Stomach (tissue), 9 donors: ENCODE results near the gene ANKRD28. TPM values are rescaled to one million over a fixed set of nuclear protein-coding genes. Genes with fewer than 3 reads are reported as not detected.
A peak's percentile ranks its signal among the peaks of the same experiment; 100 is the strongest.

Experiments used
- DNase-seq, 2 donors: peaks; one replicate each; pipeline versions ENCODE4 v3.0.0 to v3.0.0-alpha.2; 2013 to 2019
- H3K27ac ChIP-seq, 5 donors: fragments of 200-600 bp in 4 of 5; sonication (generic) in 4 of 5; one replicate each; pipeline ENCODE4 v1.5.1; 2013 to 2019; ENCODE audit warnings: mild to moderate bottlenecking in 1 of 5, moderate library complexity in 1 of 5
- H3K27me3 ChIP-seq, 3 donors: fragments of 200-600 bp; sonication (generic); one replicate each; pipeline ENCODE4 v1.5.1; 2017 to 2019; ENCODE audit warnings: mixed run types in 1 of 3
- H3K36me3 ChIP-seq, 4 donors: fragments of 200-600 bp; sonication (generic); 1 replicate in 3 of 4; 2 replicates in 1 of 4; pipeline ENCODE4 v1.5.1; 2016 to 2019
- H3K4me1 ChIP-seq, 4 donors: fragments of 200-600 bp; sonication (generic); one replicate each; pipeline ENCODE4 v1.5.1; 2016 to 2019
- H3K4me3 ChIP-seq, 4 donors: fragments of 200-600 bp; sonication (generic) in 3 of 4; one replicate each; pipeline ENCODE4 v1.5.1; 2016 to 2019; ENCODE audit warnings: mild to moderate bottlenecking in 1 of 4
- H3K9me3 ChIP-seq, 4 donors: fragments of 200-600 bp; sonication (generic); one replicate each; pipeline ENCODE4 v1.5.1; 2016 to 2019
- CTCF ChIP-seq, 7 experiments: fragments of 450-650 bp in 4 of 7; fragments of 200-600 bp in 3 of 7; sonication (generic) in 3 of 7; IDR thresholded peaks; one replicate each; pipeline ENCODE4 v1.5.1; 2016 to 2019; ENCODE audit warnings: antibody characterized with exemption in 7 of 7, control low read depth in 2 of 7, mild to moderate bottlenecking in 1 of 7
- EP300 ChIP-seq: sonication (generic); formaldehyde crosslinking; IDR thresholded peaks from one replicate; pipeline ENCODE4 v1.6.1; 2017; ENCODE audit warnings: antibody characterized with exemption
- POLR2A ChIP-seq, 4 donors: fragments of 450-650 bp; IDR thresholded peaks; one replicate each; pipeline ENCODE4 v1.6.1; 2016; ENCODE audit warnings: antibody characterized with exemption in 4 of 4, control low read depth in 2 of 4, mild to moderate bottlenecking in 1 of 4, moderate library complexity in 1 of 4
- POLR2AphosphoS5 ChIP-seq, 3 donors: sonication (generic); formaldehyde crosslinking; IDR thresholded peaks; one replicate each; pipeline ENCODE4 v1.6.1; 2016; ENCODE audit warnings: antibody characterized with exemption in 3 of 3
- WGBS, 5 donors: extraction: QIAGEN DNeasy Blood & Tissue Kit in 3 of 5; methylation state at CpG; one replicate each; pipeline versions ENCODE4 v1.1.5 to v1.1.7; 2013 to 2018; 5-methylcytosine and 5-hydroxymethylcytosine counted together
- intact Hi-C: fragments of 100-400 bp; cut with DNase I; formaldehyde crosslinking; loops from one replicate; pipeline ENCODE4 v1.15.1; 2023; ENCODE audit warnings: low total_unique reads
- polyA plus RNA-seq, 3 donors: library from polyadenylated mRNA; stranded (reverse); fragments of 200-250 nt; gene quantifications; one replicate each; pipeline ENCODE4 v1.2.3, GENCODE V29; 2013
- total RNA-seq, 5 donors: library from RNA; depleted of rRNA; stranded (reverse); fragments of >200 nt; gene quantifications; one replicate each; pipeline versions ENCODE4 v1.1.0 to v1.2.3, GENCODE V29; 2014 to 2016
- donor health status: healthy with polysubstance abuse.
- donor health status: Bipolar disorder and iron deficiency.
- donor health status: healthy.

Gene ANKRD28
- total and polyA plus RNA-seq, 8 donors, result 6.8 to 102 (median 16.6) TPM

GRCh38 chr3:15649858-15650257 lies 147.9 kb downstream of the ANKRD28 start:
- intact Hi-C loops, result no loop called here

GRCh38 chr3:15649341-15649740 lies 148.4 kb downstream of the ANKRD28 start:
- intact Hi-C loops, result no loop called here
- Histone ChIP-seq H3K36me3 (peaks cover 0 to 11% (median 8%) of the 10 kb centered on the region in 4 donors), H3K27ac (no peak overlapping the region), H3K9me3 (no peaks in the 10 kb centered on the region), H3K27me3 (no peaks in the 10 kb centered on the region), H3K4me3 (no peak overlapping the region), H3K4me1 (peaks cover 0 to 43% (median 20%) of the 10 kb centered on the region in 4 donors)
- TF ChIP-seq POLR2AphosphoS5 (IDR thresholded peaks at IDR 0.05) (no peak), EP300 (no peak), CTCF (IDR thresholded peaks at IDR 0.05) (no peak), POLR2A (IDR thresholded peaks at IDR 0.05) (no peak)
- 91 to 95% (median 94%) methylated on average over 3 of the region's 3 CpGs for WGBS, 5 donors
- no peak for DNase-seq

More at GRCh38 chr3:15649858-15650257, 147.9 kb downstream of the ANKRD28 start:
- H3K27ac ChIP-seq, result no peak overlapping the region
- H3K9me3 ChIP-seq, result peaks cover 0 to under 1% (median 0%) of the 10 kb centered on the region in 4 donors
- no peaks in the 10 kb centered on the region for H3K27me3 ChIP-seq
- H3K36me3 ChIP-seq, result peaks cover 0 to 6% (median 3%) of the 10 kb centered on the region in 4 donors
- peaks cover 0 to 46% (median 20%) of the 10 kb centered on the region in 4 donors for H3K4me1 ChIP-seq
- TF ChIP-seq EP300 (no peak), POLR2A (IDR thresholded peaks at IDR 0.05) (no peak), CTCF (IDR thresholded peaks at IDR 0.05) (no peak), POLR2AphosphoS5 (IDR thresholded peaks at IDR 0.05) (no peak)
- no peak overlapping the region for H3K4me3 ChIP-seq
- WGBS, 5 donors, result 83 to 95% (median 91%) methylated on average over 5 of the region's 5 CpGs
- no peak for DNase-seq

- Histone ChIP-seq H3K27me3 (no peaks in the 10 kb centered on the region), H3K4me1 (peaks cover 0 to 34% (median 20%) of the 10 kb centered on the region in 4 donors), H3K9me3 (no peaks in the 10 kb centered on the region), H3K36me3 (peaks cover 0 to 22% (median 14%) of the 10 kb centered on the region in 4 donors), H3K4me3 (no peak overlapping the region), H3K27ac (peak overlapping the region in 4 of 5 donors; percentile 65 to 80 (median 72))
- intact Hi-C loops, result no loop called here
- peak in 1 of 2 donors; percentile 69 for DNase-seq
- TF ChIP-seq EP300 (no peak), POLR2AphosphoS5 (IDR thresholded peaks at IDR 0.05) (peak in 1 of 3 donors; percentile 55)
- 47 to 77% (median 63%) methylated on average over 4 of the region's 4 CpGs for WGBS, 5 donors
These were observed 150.1 kb downstream of the ANKRD28 start for GRCh38 chr3:15647611-15648167.

- DNase-seq, result peak in 1 of 2 donors; percentile 49
- H3K4me3 ChIP-seq, result no peak overlapping the region
- H3K27ac ChIP-seq, result peak overlapping the region; percentile 2 to 80 (median 71)
- peaks cover 0 to 34% (median 20%) of the 10 kb centered on the region in 4 donors for H3K4me1 ChIP-seq
- whole genome bisulfite sequencing, 5 donors, result 62 to 79% (median 69%) methylated on average over 11 to 13 of the region's 13 CpGs
- TF ChIP-seq POLR2AphosphoS5 (IDR thresholded peaks at IDR 0.05) (peak in 1 of 3 donors; percentile 82), CTCF (IDR thresholded peaks at IDR 0.05) (no peak)
- peaks cover 0 to 29% (median 18%) of the 10 kb centered on the region in 4 donors for H3K36me3 ChIP-seq
- no peaks in the 10 kb centered on the region for H3K27me3 ChIP-seq
- intact Hi-C loops, result no loop called here
- H3K9me3 ChIP-seq, result no peaks in the 10 kb centered on the region
These were observed 150.8 kb downstream of the ANKRD28 start for GRCh38 chr3:15646851-15647511.
